Measurements from ENCODE around the gene CRYAB.

- TF ChIP-seq CTCF (conservative IDR thresholded peaks at IDR 0.05; ENCODE audit: low read depth, low read length) (no peak), EZH2 (IDR thresholded peaks at IDR 0.05; ENCODE audit: low read length, unreplicated experiment) (no peak)
Observed at GRCh38 chr11:111913031-111913861, 1.7 kb upstream of the CRYAB start.

Data from PC-3 (cell line).